ENCODE measurements around the gene PLCL1. TPM values are rescaled to one million over a fixed set of nuclear protein-coding genes. Genes with fewer than 3 reads are reported as not detected.

Gene PLCL1
- total and polyA plus RNA-seq, 2 donors (not counting 3 experiments of a cell fraction or from before 2014, with no cell fraction given): 0.79 to 3.4 TPM

DNA sequence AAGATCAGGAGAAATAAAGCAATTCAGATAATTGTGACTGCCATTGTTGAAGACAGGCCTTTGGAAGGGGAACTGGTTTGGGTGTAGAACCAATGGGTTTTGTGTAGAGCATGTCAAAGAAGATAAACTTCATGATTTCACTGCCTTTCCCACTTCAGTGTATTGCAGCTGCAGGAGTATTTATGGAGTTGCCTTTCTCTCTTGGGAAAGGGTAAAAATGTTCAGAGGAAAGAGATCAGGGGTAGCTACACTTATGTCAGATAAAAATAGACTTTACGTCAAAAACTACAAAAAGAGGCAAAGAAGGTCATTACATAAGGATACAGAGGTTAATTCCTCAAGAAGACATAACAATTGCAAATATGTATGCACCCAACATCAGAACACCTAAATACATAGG, 249.4 kb downstream of the PLCL1 start:
- Histone ChIP-seq H3K9me1 (replicated peaks; ENCODE audit: control insufficient read depth, extremely low read depth, insufficient read depth, low read length) (no peaks in the 10 kb centered on the region), H3K36me3 (ENCODE audit: control insufficient read depth in 2 of 2, extremely low read depth in 1 of 2, insufficient read depth in 2 of 2, low read length in 2 of 2) (no peaks in the 10 kb centered on the region), H3K4me3 (replicated peaks in 1 of 3; ENCODE audit: insufficient read depth in 1 of 3, low read depth in 1 of 3, low read length in 3 of 3) (no peak overlapping the region), H3K9me3 (replicated peaks; ENCODE audit: control insufficient read depth, insufficient read depth, low read length) (no peaks in the 10 kb centered on the region), H3K27me3 (ENCODE audit: control insufficient read depth in 2 of 2, insufficient read depth in 2 of 2, low read length in 2 of 2) (no peaks in the 10 kb centered on the region), H3K4me2 (ENCODE audit: insufficient read depth, low read length) (no peak overlapping the region), H3K79me2 (ENCODE audit: control insufficient read depth, insufficient read depth, low read length) (no peaks in the 10 kb centered on the region), H3K27ac (ENCODE audit: insufficient read depth, low read depth, low read length) (no peak overlapping the region), H2AFZ (ENCODE audit: low read depth, low read length) (no peak overlapping the region), H3K9ac (replicated peaks; ENCODE audit: extremely low read depth, insufficient read depth, low read length) (no peak overlapping the region), H3K4me1 (ENCODE audit: control insufficient read depth, extremely low read depth, insufficient read depth, low read length) (peaks cover 4% of the 10 kb centered on the region), H4K20me1 (replicated peaks; ENCODE audit: control insufficient read depth, extremely low read depth, insufficient read depth, low read length) (no peaks in the 10 kb centered on the region)
- BruUV-seq (replicated peaks): no TSS peak
- dilution Hi-C loops (cut with MboI; ENCODE audit: extremely low pct_ligation_motif_present, low sequenced_read_pairs) (no loop called here), intact Hi-C loops (cut with micrococcal nuclease) (loop anchor here (1.0 to 5.0 kb wide), 2 partner anchors 244 to 249 kb away; partner anchors contain the start of gene PLCL1)
- DNase-seq (ENCODE audit: low read depth, low spot score) (no peak), FAIRE-seq (no peak)
- CTCF ChIA-PET: interaction anchor here (0.8 to 1.7 kb wide), 10 partner anchors 26 to 253 kb away, joined by 3 to 7 read pairs (median 4); partner anchors contain the start of gene PLCL1
- POLR2A ChIA-PET: no interaction called here
- TF ChIP-seq JUN (IDR thresholded peaks at IDR 0.05; ENCODE audit: borderline replicate concordance, insufficient read depth, insufficient read length, low read depth) (no peak), FOS (IDR thresholded peaks at IDR 0.05; ENCODE audit: borderline replicate concordance, insufficient read depth, low read length) (no peak), MYC (IDR thresholded peaks at IDR 0.05; ENCODE audit: low read depth, low read length) (no peak), GATA2 (IDR thresholded peaks at IDR 0.05; ENCODE audit: insufficient read depth, insufficient read length, low read depth, low read length) (no peak), EZH2 (IDR thresholded peaks at IDR 0.05; ENCODE audit: borderline replicate concordance, low read depth, low read length, severe bottlenecking) (no peak), POLR2AphosphoS5 (IDR thresholded peaks at IDR 0.05; ENCODE audit: insufficient read depth, low read depth, low read length) (no peak), POLR2A (IDR thresholded peaks at IDR 0.05; ENCODE audit: low read depth, low read length) (no peak)
- TF ChIP-seq, protein P1, sequence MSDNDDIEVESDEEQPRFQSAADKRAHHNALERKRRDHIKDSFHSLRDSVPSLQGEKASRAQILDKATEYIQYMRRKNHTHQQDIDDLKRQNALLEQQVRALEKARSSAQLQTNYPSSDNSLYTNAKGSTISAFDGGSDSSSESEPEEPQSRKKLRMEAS (IDR thresholded peaks at IDR 0.05; ENCODE audit: insufficient read depth, insufficient read length): no peak
- TF ChIP-seq, protein P2, sequence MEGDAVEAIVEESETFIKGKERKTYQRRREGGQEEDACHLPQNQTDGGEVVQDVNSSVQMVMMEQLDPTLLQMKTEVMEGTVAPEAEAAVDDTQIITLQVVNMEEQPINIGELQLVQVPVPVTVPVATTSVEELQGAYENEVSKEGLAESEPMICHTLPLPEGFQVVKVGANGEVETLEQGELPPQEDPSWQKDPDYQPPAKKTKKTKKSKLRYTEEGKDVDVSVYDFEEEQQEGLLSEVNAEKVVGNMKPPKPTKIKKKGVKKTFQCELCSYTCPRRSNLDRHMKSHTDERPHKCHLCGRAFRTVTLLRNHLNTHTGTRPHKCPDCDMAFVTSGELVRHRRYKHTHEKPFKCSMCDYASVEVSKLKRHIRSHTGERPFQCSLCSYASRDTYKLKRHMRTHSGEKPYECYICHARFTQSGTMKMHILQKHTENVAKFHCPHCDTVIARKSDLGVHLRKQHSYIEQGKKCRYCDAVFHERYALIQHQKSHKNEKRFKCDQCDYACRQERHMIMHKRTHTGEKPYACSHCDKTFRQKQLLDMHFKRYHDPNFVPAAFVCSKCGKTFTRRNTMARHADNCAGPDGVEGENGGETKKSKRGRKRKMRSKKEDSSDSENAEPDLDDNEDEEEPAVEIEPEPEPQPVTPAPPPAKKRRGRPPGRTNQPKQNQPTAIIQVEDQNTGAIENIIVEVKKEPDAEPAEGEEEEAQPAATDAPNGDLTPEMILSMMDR (IDR thresholded peaks at IDR 0.05; ENCODE audit: extremely low read depth in 1 of 2, insufficient read depth in 1 of 2, low read depth in 1 of 2, low read length in 2 of 2): no peak
